Measurements from ENCODE around the gene ZDHHC11B.
"Not testable (repeated sequence)": the region's sequence is repeated elsewhere in the genome, so short reads cannot be mapped to it uniquely, and the experiment has no call there.

- TF ChIP-seq POLR2AphosphoS5, CTCF, POLR2A (IDR thresholded peaks at IDR 0.05): not testable (repeated sequence)
These were observed 55.3 kb downstream of the ZDHHC11B start for GRCh38 chr5:729225-729624.
